CD1c-positive myeloid dendritic cell (primary cell): ENCODE data around the gene PLSCR4.
"Not testable (repeated sequence)": the region's sequence is repeated elsewhere in the genome, so short reads cannot be mapped to it uniquely, and the experiment has no call there.

Experiments used
- DNase-seq: peaks from one replicate; pipeline ENCODE4 v3.0.0-alpha.2; 2016; ENCODE audit errors: extremely low spot score

PLSCR4 gene

GRCh38 chr3:146247911-146248310, 3.0 kb downstream of the PLSCR4 start:
- DNase-seq, result no peak

- DNase-seq, result no peak
These were observed 4.4 kb downstream of the PLSCR4 start for GRCh38 chr3:146246526-146246925.

GRCh38 chr3:146243559-146243958, 7.3 kb downstream of the PLSCR4 start:
- no peak for DNase-seq

GRCh38 chr3:146241523-146242240, 9.2 kb downstream of the PLSCR4 start:
- DNase-seq, result no peak

GRCh38 chr3:146233487-146233886, 17.4 kb downstream of the PLSCR4 start:
- no peak for DNase-seq

GRCh38 chr3:146227486-146227885, 23.4 kb downstream of the PLSCR4 start:
- DNase-seq, result no peak

- no peak for DNase-seq
These were observed 24.0 kb downstream of the PLSCR4 start for GRCh38 chr3:146226881-146227280.

GRCh38 chr3:146225458-146225857, 25.4 kb downstream of the PLSCR4 start:
- DNase-seq, result not testable (repeated sequence)

- DNase-seq, result no peak
These were observed 27.2 kb downstream of the PLSCR4 start for GRCh38 chr3:146223401-146224373.

- no peak for DNase-seq
These were observed 28.5 kb downstream of the PLSCR4 start for GRCh38 chr3:146222204-146223046.

- DNase-seq, result no peak
These were observed 29.6 kb downstream of the PLSCR4 start for GRCh38 chr3:146221276-146221675.

- DNase-seq, result peak; percentile 67
These were observed 31.7 kb downstream of the PLSCR4 start for GRCh38 chr3:146218880-146219866.

GRCh38 chr3:146217324-146217723, 33.6 kb downstream of the PLSCR4 start:
- no peak for DNase-seq

- no peak for DNase-seq
These were observed 36.4 kb downstream of the PLSCR4 start for GRCh38 chr3:146214493-146214892.

- DNase-seq, result no peak
These were observed 41.5 kb downstream of the PLSCR4 start for GRCh38 chr3:146209371-146209770.

GRCh38 chr3:146203776-146204175, 47.1 kb downstream of the PLSCR4 start:
- no peak for DNase-seq

GRCh38 chr3:146200461-146201220, 50.3 kb downstream of the PLSCR4 start:
- DNase-seq, result no peak

- DNase-seq, result no peak
These were observed 51.1 kb downstream of the PLSCR4 start for GRCh38 chr3:146199762-146200161.

- no peak for DNase-seq
These were observed 54.1 kb downstream of the PLSCR4 start for GRCh38 chr3:146196789-146197188.

- no peak for DNase-seq
These were observed 55.3 kb downstream of the PLSCR4 start for GRCh38 chr3:146195605-146196004.
